ENCODE results near the gene CD2BP2. TPM values are rescaled to one million over a fixed set of nuclear protein-coding genes. Genes with fewer than 3 reads are reported as not detected.

Gene CD2BP2
- total and polyA plus RNA-seq, 2 of the 13 experiments (the other 11 are each of a cell fraction or from before 2014, with no cell fraction given) = 24.9 to 54.6 TPM

- TF ChIP-seq FUBP1 (CRISPR knock-in tag; IDR thresholded peaks at IDR 0.05; ENCODE audit: borderline replicate concordance) (peak; percentile 80; the same call in 1 of the 2 replicates), ATF7-NPFF (CRISPR knock-in tag; IDR thresholded peaks at IDR 0.05; ENCODE audit: low read depth) (peak; percentile 78), JUNB (CRISPR knock-in tag; IDR thresholded peaks at IDR 0.05; ENCODE audit: borderline replicate concordance) (no peak), ZNF510 (CRISPR knock-in tag; IDR thresholded peaks at IDR 0.05; ENCODE audit: low read depth) (peak; percentile 97), CC2D1A (CRISPR knock-in tag; IDR thresholded peaks at IDR 0.05) (no peak), RXRB (CRISPR knock-in tag; IDR thresholded peaks at IDR 0.05; ENCODE audit: borderline replicate concordance) (no peak), PRDM15 (CRISPR knock-in tag; IDR thresholded peaks at IDR 0.05) (peak; percentile 91), MED1 (CRISPR knock-in tag; IDR thresholded peaks at IDR 0.05) (peak; percentile 77), ZNF232 (CRISPR knock-in tag; IDR thresholded peaks at IDR 0.05; ENCODE audit: borderline replicate concordance) (peak; percentile 84; the same call in 1 of the 2 replicates), SUZ12 (IDR thresholded peaks at IDR 0.05; ENCODE audit: low read depth, low read length) (no peak), ZFYVE20 (CRISPR knock-in tag; IDR thresholded peaks at IDR 0.05; ENCODE audit: borderline replicate concordance, low read depth) (no peak), HBP1 (CRISPR knock-in tag; IDR thresholded peaks at IDR 0.05; ENCODE audit: low read depth) (peak; percentile 66; the same call in 1 of the 2 replicates), ZNF317 (CRISPR knock-in tag; IDR thresholded peaks at IDR 0.05) (peak; percentile 18; the same call in 1 of the 2 replicates), IRF9 (CRISPR knock-in tag; IDR thresholded peaks at IDR 0.05; ENCODE audit: borderline replicate concordance) (peak; percentile 86), ZNF432 (CRISPR knock-in tag; IDR thresholded peaks at IDR 0.05; ENCODE audit: borderline replicate concordance) (no peak), NCOA5 (CRISPR knock-in tag; IDR thresholded peaks at IDR 0.05) (no peak; the same call in 1 of the 2 replicates), XRCC5 (optimal IDR thresholded peaks at IDR 0.05; ENCODE audit: low read length) (peak; percentile 89), ESRRA (CRISPR knock-in tag; IDR thresholded peaks at IDR 0.05; ENCODE audit: low read depth) (peak; percentile 74)
Observed at GRCh38 chr16:30355144-30355953, at the start of gene CD2BP2 (continued).
